HepG2 (cell line): ENCODE results near the gene FCGBP. TPM values are rescaled to one million over a fixed set of nuclear protein-coding genes. Genes with fewer than 3 reads are reported as not detected.

Source experiments
- ATAC-seq: fragments of 200-7000 bp; cut with Tn5 transposase; 3 replicates; pipeline ENCODE4 v1.9.1; 2020; ENCODE audit warnings: mild to moderate bottlenecking, moderate library complexity
- BruUV-seq: library from RNA; stranded (reverse); fragments of 400-500 nt; replicated peaks from 2 replicates; lab custom pipeline; 2021; lab: Mats Ljungman, UMichigan
- CTCF ChIA-PET: fragments of 300-600 bp; formaldehyde crosslinking; extraction: SDS; loops from one replicate; lab custom pipeline; 2021; ENCODE audit warnings: low total read pairs, inconsistent platforms, low intra/inter-chr PET ratio; lab: Yijun Ruan, JAX
- POLR2A ChIA-PET: fragments of 350-600 bp; sonication (Branson Sonifier 250); formaldehyde crosslinking; loops from one replicate; lab custom pipeline; 2020; ENCODE audit warnings: antibody characterized with exemption, inconsistent platforms; lab: Yijun Ruan, JAX
- DNase-seq: peaks from one replicate; pipeline ENCODE4 v3.0.0-alpha.2; 2015; ENCODE audit warnings: low spot score
- FAIRE-seq: peaks from 3 replicates; lab custom pipeline; 2011; peaks lifted over from hg19 to GRCh38; lab: Jason Lieb, UNC
- H2AFZ ChIP-seq: one replicate; pipeline ENCODE4 v1.6.1; 2011; ENCODE audit warnings: low read length, inconsistent platforms
- H3K27ac ChIP-seq: fragments of 300-600 bp; 3 replicates; pipeline ENCODE4 v1.8.0; 2011; ENCODE audit warnings: mixed run types, mild to moderate bottlenecking, mixed read lengths, low read length, inconsistent platforms; ENCODE audit not compliant: insufficient read depth; ENCODE audit errors: extremely low read length
- H3K27me3 ChIP-seq, 2 experiments: fragments of 200-600 bp in 1 of 2; 2 replicates in 1 of 2; 3 replicates in 1 of 2; pipeline versions ENCODE4 v1.6.0 to v1.8.0; 2011; ENCODE audit warnings: low read length in 2 of 2, mild to moderate bottlenecking in 2 of 2, moderate library complexity in 2 of 2, inconsistent platforms in 1 of 2; ENCODE audit not compliant: insufficient read depth in 2 of 2, control insufficient read depth in 1 of 2
- H3K36me3 ChIP-seq, 2 experiments: fragments of 200-600 bp in 1 of 2; replicated peaks in 1 of 2; 2 replicates in 1 of 2; 3 replicates in 1 of 2; pipeline versions ENCODE4 v1.5.1 to v1.8.0; 2011; ENCODE audit warnings: low read length in 2 of 2, inconsistent platforms in 1 of 2; ENCODE audit not compliant: insufficient read depth in 2 of 2, control insufficient read depth in 1 of 2
- H3K4me1 ChIP-seq: 2 replicates; pipeline ENCODE4 v1.5.1; 2012; ENCODE audit warnings: low read length, inconsistent platforms; ENCODE audit not compliant: insufficient read depth
- H3K4me2 ChIP-seq: 2 replicates; pipeline ENCODE4 v1.6.0; 2011; ENCODE audit warnings: low read depth, low read length, inconsistent platforms
- H3K4me3 ChIP-seq, 3 experiments: fragments of 200-600 bp in 1 of 3; sonication (generic), shearing (Covaris generic) in 1 of 3; replicated peaks in 1 of 3; 2 replicates each; pipeline ENCODE4 v1.5.1; 2011 to 2016; ENCODE audit warnings: low read length in 3 of 3, inconsistent platforms in 2 of 3, low read depth in 2 of 3, mild to moderate bottlenecking in 2 of 3, control low read depth in 1 of 3, mixed read lengths in 1 of 3; ENCODE audit not compliant: insufficient read depth in 1 of 3
- H3K79me2 ChIP-seq: one replicate; pipeline ENCODE4 v1.6.1; 2011; ENCODE audit warnings: low read length, inconsistent platforms; ENCODE audit not compliant: insufficient read depth
- H3K9ac ChIP-seq: 2 replicates; pipeline ENCODE4 v1.6.0; 2011; ENCODE audit warnings: mild to moderate bottlenecking, low read depth, low read length, inconsistent platforms; ENCODE audit not compliant: insufficient read depth
- H3K9me3 ChIP-seq: 2 replicates; pipeline ENCODE4 v1.5.1; 2012; ENCODE audit warnings: mild to moderate bottlenecking, low read length
- H4K20me1 ChIP-seq: 2 replicates; pipeline ENCODE4 v1.6.0; 2011; ENCODE audit warnings: inconsistent platforms, mild to moderate bottlenecking, low read length, moderate library complexity; ENCODE audit not compliant: insufficient read depth
- ATRX ChIP-seq: sonication (generic); formaldehyde crosslinking; IDR thresholded peaks from 2 replicates; pipeline ENCODE4 v1.4.0; 2020; ENCODE audit warnings: missing genetic modification reagents, borderline replicate concordance
- FOXC1 ChIP-seq: sonication (generic); formaldehyde crosslinking; IDR thresholded peaks from 2 replicates; pipeline ENCODE4 v1.8.0; 2022; ENCODE audit warnings: mild to moderate bottlenecking, missing genetic modification reagents, borderline replicate concordance
- GATA4 ChIP-seq: sonication (generic); IDR thresholded peaks from 2 replicates; pipeline ENCODE4 v1.6.1; 2016; ENCODE audit warnings: antibody characterized with exemption, low read depth, borderline replicate concordance
- HMGXB3 ChIP-seq: sonication (generic); formaldehyde crosslinking; IDR thresholded peaks from 2 replicates; pipeline ENCODE4 v1.4.0; 2020; ENCODE audit warnings: missing genetic modification reagents, borderline replicate concordance
- MEIS2 ChIP-seq: sonication (generic); formaldehyde crosslinking; IDR thresholded peaks from 2 replicates; pipeline ENCODE4 v1.9.0; 2021; ENCODE audit warnings: mild to moderate bottlenecking, missing genetic modification reagents
- MTA3 ChIP-seq: sonication (generic); formaldehyde crosslinking; IDR thresholded peaks from 2 replicates; pipeline ENCODE4 v1.4.0; 2020; ENCODE audit warnings: missing genetic modification reagents
- MXI1 ChIP-seq: IDR thresholded peaks from 3 replicates; pipeline ENCODE4 v1.6.1; 2012; ENCODE audit warnings: low read depth, low read length, inconsistent platforms, borderline replicate concordance
- NR3C1 ChIP-seq: sonication (generic); formaldehyde crosslinking; IDR thresholded peaks from 2 replicates; pipeline ENCODE4 v1.4.0; 2020; ENCODE audit warnings: missing genetic modification reagents
- PCBP1 ChIP-seq: fragments of 200-400 bp; formaldehyde crosslinking; IDR thresholded peaks from 2 replicates; pipeline ENCODE4 v1.6.1; 2017; ENCODE audit warnings: mild to moderate bottlenecking, low read depth, low read length, borderline replicate concordance
- TBX3 ChIP-seq: fragments of 450-650 bp; IDR thresholded peaks from 2 replicates; pipeline ENCODE4 v1.6.1; 2017; ENCODE audit warnings: antibody characterized with exemption, mild to moderate bottlenecking, inconsistent platforms, borderline replicate concordance
- TGIF2 ChIP-seq: IDR thresholded peaks from 2 replicates; pipeline ENCODE4 v1.6.1; 2016; ENCODE audit warnings: control low read depth, missing compliant biosample characterization
- TRIM22 ChIP-seq: fragments of 450-650 bp; IDR thresholded peaks from 2 replicates; pipeline ENCODE4 v1.6.1; 2017
- ZNF207 ChIP-seq: fragments of 450-650 bp; IDR thresholded peaks from 2 replicates; pipeline ENCODE4 v1.6.1; 2016; ENCODE audit warnings: antibody characterized with exemption, borderline replicate concordance
- ZNF343 ChIP-seq: sonication (generic); formaldehyde crosslinking; IDR thresholded peaks from 2 replicates; pipeline ENCODE4 v1.4.0; 2020; ENCODE audit warnings: mild to moderate bottlenecking, missing genetic modification reagents
- ZNF496 ChIP-seq: sonication (generic); formaldehyde crosslinking; IDR thresholded peaks from 2 replicates; pipeline ENCODE4 v1.8.1; 2023; ENCODE audit warnings: mild to moderate bottlenecking, moderate library complexity, missing genetic modification reagents; ENCODE audit not compliant: insufficient replicate concordance
- ZNF563 ChIP-seq: sonication (generic); formaldehyde crosslinking; IDR thresholded peaks from 2 replicates; pipeline ENCODE4 v1.8.0; 2022; ENCODE audit warnings: mild to moderate bottlenecking, moderate library complexity, missing genetic modification reagents
- ZNF589 ChIP-seq: sonication (generic); formaldehyde crosslinking; conservative IDR thresholded peaks from 2 replicates; pipeline ENCODE4 v1.8.0; 2022; ENCODE audit warnings: mild to moderate bottlenecking, moderate library complexity, missing genetic modification reagents
- ZXDC ChIP-seq: sonication (generic); formaldehyde crosslinking; IDR thresholded peaks from 2 replicates; pipeline ENCODE4 v1.5.0; 2020; ENCODE audit warnings: mild to moderate bottlenecking, missing genetic modification reagents
- WGBS: methylation state at CpG from one replicate; pipeline ENCODE4 v1.1.6; 2017; ENCODE audit warnings: low lambda C conversion rate; 5-methylcytosine and 5-hydroxymethylcytosine counted together
- in situ Hi-C: cut with HindIII; loops from 2 replicates; pipeline ENCODE4 v1.10.0; 2017; ENCODE audit warnings: low pct_unique_long_range_greater_than_20kb; ENCODE audit not compliant: extremely low pct_ligation_motif_present
- intact Hi-C: fragments of 100-400 bp; cut with micrococcal nuclease; formaldehyde crosslinking; loops from one replicate; pipeline ENCODE4 v1.10.0; 2022; ENCODE audit not compliant: unreplicated experiment
- polyA plus RNA-seq, 8 experiments: library from polyadenylated mRNA; depleted of rRNA in 3 of 8; stranded (reverse) in 7 of 8; unstranded in 1 of 8; fragments of >200 nt; fragmentation: Illumina TruSeq in 4 of 8; extraction: Trizol in 4 of 8; gene quantifications; 2 replicates each; pipeline versions ENCODE4 v1.2.1 to v1.2.3, GENCODE V29; 2011 to 2016; ENCODE audit warnings: low read depth in 4 of 8, missing spikeins in 1 of 8, mixed read lengths in 1 of 8; ENCODE audit not compliant: insufficient read depth in 1 of 8
- total RNA-seq, 5 experiments: library from RNA; depleted of rRNA; stranded (reverse); fragments of >200 nt; fragmentation: Illumina TruSeq; extraction: Trizol; gene quantifications; 2 replicates each; pipeline ENCODE4 v1.2.3, GENCODE V29; 2016; ENCODE audit warnings: low read depth in 1 of 5

The FCGBP gene
- total and polyA plus RNA-seq, 2 of the 13 experiments (the other 11 are each of a cell fraction or from before 2014, with no cell fraction given): 1.3 to 7.0 TPM

- ATAC-seq (no peak), FAIRE-seq (no peak), DNase-seq (no peak)
- intact Hi-C loops: no loop called here
- H4K20me1 ChIP-seq: no peaks in the 10 kb centered on the region
- no peaks in the 10 kb centered on the region for H3K79me2 ChIP-seq
- H3K9ac ChIP-seq: no peak overlapping the region
- in situ Hi-C loops: no loop called here
- BruUV-seq: no TSS peak
- peaks cover 28% of the 10 kb centered on the region for H3K4me1 ChIP-seq
- no peak overlapping the region for H3K27ac ChIP-seq
- peaks cover 0 to 13% of the 10 kb centered on the region in 2 experiments; a peak in 1 of 5 replicates for H3K27me3 ChIP-seq
- H3K9me3 ChIP-seq: no peaks in the 10 kb centered on the region
- peak overlapping the region; percentile 2 for H2AFZ ChIP-seq
- H3K4me2 ChIP-seq: no peak overlapping the region
- WGBS: 50% methylated on average over 5 of the region's 5 CpGs
- POLR2A ChIA-PET: no interaction called here
- CTCF ChIA-PET: no interaction called here
- H3K4me3 ChIP-seq: no peak overlapping the region
- H3K36me3 ChIP-seq: no peaks in the 10 kb centered on the region
- TF ChIP-seq TGIF2 (CRISPR knock-in tag) (no peak), FOXC1 (no peak), GATA4 (no peak), MTA3 (CRISPR knock-in tag) (no peak), MXI1 (no peak), ZNF343 (CRISPR knock-in tag) (no peak), PCBP1 (no peak), NR3C1 (CRISPR knock-in tag) (no peak), ZNF589 (CRISPR knock-in tag) (no peak), ZNF496 (CRISPR knock-in tag) (no peak), TBX3 (no peak), HMGXB3 (no peak), ZXDC (CRISPR knock-in tag) (no peak), TRIM22 (no peak), ZNF563 (CRISPR knock-in tag) (no peak), ATRX (CRISPR knock-in tag) (no peak), MEIS2 (CRISPR knock-in tag) (no peak), ZNF207 (no peak)
These were observed 2.8 kb upstream of the FCGBP start for GRCh38 chr19:39937094-39937720.
